DMS 273 treated with DMSO at 0.1 percent for 48 hours (cell line): Measurements from ENCODE around the gene ATP2A2.
"Not testable (repeated sequence)": the region's sequence is repeated elsewhere in the genome, so short reads cannot be mapped to it uniquely, and the experiment has no call there.

Experiments used
- DNase-seq: peaks from one replicate; lab custom pipeline; 2025; lab: John Stamatoyannopoulos, UW

The ATP2A2 gene

GRCh38 chr12:110369992-110370391, 88.9 kb downstream of the ATP2A2 start:
- no peak for DNase-seq

GRCh38 chr12:110370732-110371231, 89.7 kb downstream of the ATP2A2 start:
- no peak for DNase-seq

GRCh38 chr12:110371408-110372055, 90.5 kb downstream of the ATP2A2 start:
- no peak for DNase-seq

- DNase-seq: no peak
Observed at GRCh38 chr12:110372056-110372425, 91.0 kb downstream of the ATP2A2 start.

GRCh38 chr12:110373025-110373424, 92.0 kb downstream of the ATP2A2 start:
- DNase-seq: peak; percentile 43

GRCh38 chr12:110373425-110373824, 92.4 kb downstream of the ATP2A2 start:
- no peak for DNase-seq

- no peak for DNase-seq
Observed at GRCh38 chr12:110373962-110374611, 93.0 kb downstream of the ATP2A2 start.

- DNase-seq: not testable (repeated sequence)
Observed at GRCh38 chr12:110378131-110378790, 97.2 kb downstream of the ATP2A2 start.

GRCh38 chr12:110379197-110379596, 98.2 kb downstream of the ATP2A2 start:
- DNase-seq: no peak

GRCh38 chr12:110379631-110380030, 98.6 kb downstream of the ATP2A2 start:
- DNase-seq: no peak

- no peak for DNase-seq
Observed at GRCh38 chr12:110382683-110383082, 101.6 kb downstream of the ATP2A2 start.
